Measurements from ENCODE around the gene KAT8.

Gene KAT8

DNA sequence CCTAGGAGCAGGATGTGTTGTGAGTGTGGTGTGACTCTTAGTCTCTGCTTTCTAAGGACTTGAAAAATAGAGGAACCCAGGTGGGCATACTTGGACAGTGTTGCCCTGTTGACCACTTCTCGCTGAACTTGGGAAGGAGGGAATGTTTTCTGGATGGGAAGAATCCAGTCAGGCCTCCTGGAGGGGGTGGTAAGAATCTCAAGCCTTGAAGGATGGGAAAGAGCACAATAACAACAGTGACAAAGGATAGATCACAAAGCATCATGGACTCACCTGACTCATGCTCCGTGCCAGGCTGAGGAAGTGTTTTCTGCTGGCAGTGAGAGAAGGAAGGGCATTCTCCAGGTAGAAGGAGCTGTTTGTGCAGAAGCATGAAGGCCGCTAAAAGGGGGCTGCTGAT lies 8.4 kb downstream of the KAT8 start:
- Histone ChIP-seq H3K9me3 (ENCODE audit: control insufficient read depth, insufficient read depth, low read depth, low read length) (no peaks in the 10 kb centered on the region), H3K27me3 (ENCODE audit: control insufficient read depth, insufficient read depth, low read length) (no peaks in the 10 kb centered on the region), H3K27ac (ENCODE audit: low read depth, low read length) (no peak overlapping the region), H3K36me3 (ENCODE audit: control insufficient read depth, insufficient read depth, low read length) (peaks cover 64% of the 10 kb centered on the region), H3K9ac (ENCODE audit: low read length) (no peak overlapping the region), H3K4me1 (ENCODE audit: control insufficient read depth, insufficient read depth, low read length) (peaks cover 5% of the 10 kb centered on the region; the same call in 1 of the 2 replicates), H3K4me3 (ENCODE audit: low read depth, low read length) (no peak overlapping the region)

DNA sequence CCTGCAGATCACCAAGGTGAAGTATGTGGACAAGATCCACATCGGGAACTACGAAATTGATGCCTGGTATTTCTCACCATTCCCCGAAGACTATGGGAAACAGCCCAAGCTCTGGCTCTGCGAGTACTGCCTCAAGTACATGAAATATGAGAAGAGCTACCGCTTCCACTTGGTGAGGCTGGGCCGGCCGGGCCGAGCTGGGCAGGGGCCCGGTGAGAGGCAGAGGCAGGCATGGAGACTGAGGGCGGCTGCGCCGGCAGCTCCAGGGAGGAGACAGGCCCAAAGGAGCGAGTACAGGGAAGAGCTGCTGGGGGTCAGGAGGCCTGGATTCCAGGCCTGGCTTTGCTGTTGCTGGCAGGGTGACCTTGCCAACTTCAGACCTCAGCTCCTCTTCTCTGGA lies 9.7 kb downstream of the KAT8 start:
- H3K27ac ChIP-seq (ENCODE audit: low read depth, low read length) = no peak overlapping the region
- peaks cover 64% of the 10 kb centered on the region for H3K36me3 ChIP-seq (ENCODE audit: control insufficient read depth, insufficient read depth, low read length)

GRCh38 chr16:31128711-31129567 lies 11.5 kb downstream of the KAT8 start:
- Histone ChIP-seq H3K9me3 (ENCODE audit: control insufficient read depth, insufficient read depth, low read depth, low read length) (no peaks in the 10 kb centered on the region), H3K27me3 (ENCODE audit: control insufficient read depth, insufficient read depth, low read length) (no peaks in the 10 kb centered on the region), H3K36me3 (ENCODE audit: control insufficient read depth, insufficient read depth, low read length) (peaks cover 61% of the 10 kb centered on the region), H3K9ac (ENCODE audit: low read length) (no peak overlapping the region), H3K4me3 (ENCODE audit: low read depth, low read length) (no peak overlapping the region), H3K27ac (ENCODE audit: low read depth, low read length) (no peak overlapping the region), H3K4me1 (ENCODE audit: control insufficient read depth, insufficient read depth, low read length) (peaks cover 22% of the 10 kb centered on the region)

More for the DNA sequence above, 9.7 kb downstream of the KAT8 start:
- Histone ChIP-seq H3K9ac (ENCODE audit: low read length) (peak overlapping the region; percentile 0), H3K27me3 (ENCODE audit: control insufficient read depth, insufficient read depth, low read length) (no peaks in the 10 kb centered on the region), H3K9me3 (ENCODE audit: control insufficient read depth, insufficient read depth, low read depth, low read length) (no peaks in the 10 kb centered on the region), H3K4me3 (ENCODE audit: low read depth, low read length) (no peak overlapping the region), H3K4me1 (ENCODE audit: control insufficient read depth, insufficient read depth, low read length) (peaks cover 14% of the 10 kb centered on the region; the same call in 1 of the 2 replicates)

- Histone ChIP-seq H3K4me3 (ENCODE audit: low read depth, low read length) (no peak overlapping the region), H3K27ac (ENCODE audit: low read depth, low read length) (no peak overlapping the region), H3K9me3 (ENCODE audit: control insufficient read depth, insufficient read depth, low read depth, low read length) (no peaks in the 10 kb centered on the region), H3K27me3 (ENCODE audit: control insufficient read depth, insufficient read depth, low read length) (no peaks in the 10 kb centered on the region), H3K4me1 (ENCODE audit: control insufficient read depth, insufficient read depth, low read length) (peaks cover 30% of the 10 kb centered on the region), H3K36me3 (ENCODE audit: control insufficient read depth, insufficient read depth, low read length) (peaks cover 56% of the 10 kb centered on the region), H3K9ac (ENCODE audit: low read length) (no peak overlapping the region)
These were observed 12.3 kb downstream of the KAT8 start for GRCh38 chr16:31129568-31130335.

DNA sequence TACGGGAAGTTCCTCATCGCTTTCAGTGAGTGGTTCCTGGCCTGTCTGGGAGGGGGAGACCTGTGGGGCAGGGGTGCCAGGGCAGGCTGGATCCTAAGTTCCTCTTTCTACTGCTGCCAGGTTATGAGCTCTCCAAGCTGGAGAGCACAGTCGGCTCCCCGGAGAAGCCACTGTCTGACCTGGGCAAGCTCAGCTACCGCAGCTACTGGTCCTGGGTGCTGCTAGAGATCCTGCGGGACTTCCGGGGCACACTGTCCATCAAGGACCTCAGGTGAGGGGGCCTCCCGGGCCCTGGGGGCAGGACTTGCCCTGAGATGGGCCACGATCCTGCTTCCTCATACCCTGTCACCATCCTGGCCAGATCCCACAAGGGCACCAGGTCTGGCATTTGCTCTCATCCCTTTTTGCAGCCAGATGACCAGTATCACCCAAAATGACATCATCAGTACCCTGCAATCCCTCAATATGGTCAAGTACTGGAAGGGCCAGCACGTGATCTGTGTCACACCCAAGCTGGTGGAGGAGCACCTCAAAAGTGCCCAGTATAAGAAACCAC lies 12.9 kb downstream of the KAT8 start:
- no peak overlapping the region for H3K9ac ChIP-seq (ENCODE audit: low read length)
- peaks cover 56% of the 10 kb centered on the region for H3K36me3 ChIP-seq (ENCODE audit: control insufficient read depth, insufficient read depth, low read length)
- H3K4me3 ChIP-seq (ENCODE audit: low read depth, low read length) = no peak overlapping the region
- no peaks in the 10 kb centered on the region for H3K27me3 ChIP-seq (ENCODE audit: control insufficient read depth, insufficient read depth, low read length)
- peaks cover 31% of the 10 kb centered on the region for H3K4me1 ChIP-seq (ENCODE audit: control insufficient read depth, insufficient read depth, low read length)
- H3K9me3 ChIP-seq (ENCODE audit: control insufficient read depth, insufficient read depth, low read depth, low read length) = no peaks in the 10 kb centered on the region
- 0 out of 2 replicates have a peak overlapping the region, but pooled peaks have one; percentile 5 for H3K27ac ChIP-seq (ENCODE audit: low read depth, low read length)

DNA sequence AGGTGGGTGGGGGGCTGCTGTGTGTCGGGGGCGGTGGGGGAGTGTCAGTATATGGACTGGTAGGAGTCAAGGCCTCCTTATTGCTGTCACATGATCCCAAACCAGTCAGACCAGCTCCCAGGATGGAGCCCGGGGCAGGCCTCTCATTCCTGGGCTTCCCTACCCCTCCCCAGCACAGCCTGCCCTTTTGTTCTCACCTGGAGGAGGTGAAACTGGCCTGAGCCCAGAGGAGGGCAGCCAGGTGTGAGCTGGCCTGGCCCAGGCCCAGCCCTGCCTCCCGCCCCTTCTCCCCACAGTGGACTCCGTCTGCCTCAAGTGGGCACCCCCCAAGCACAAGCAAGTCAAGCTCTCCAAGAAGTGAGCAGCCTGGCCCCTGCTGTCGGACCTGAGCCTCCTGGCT lies 13.4 kb downstream of the KAT8 start:
- peaks cover 34% of the 10 kb centered on the region for H3K4me1 ChIP-seq (ENCODE audit: control insufficient read depth, insufficient read depth, low read length)
- no peaks in the 10 kb centered on the region for H3K27me3 ChIP-seq (ENCODE audit: control insufficient read depth, insufficient read depth, low read length)
- H3K36me3 ChIP-seq (ENCODE audit: control insufficient read depth, insufficient read depth, low read length) = peaks cover 56% of the 10 kb centered on the region
- no peaks in the 10 kb centered on the region for H3K9me3 ChIP-seq (ENCODE audit: control insufficient read depth, insufficient read depth, low read depth, low read length)
- H3K27ac ChIP-seq (ENCODE audit: low read depth, low read length) = peak overlapping the region; percentile 30
- no peak overlapping the region for H3K4me3 ChIP-seq (ENCODE audit: low read depth, low read length)
- H3K9ac ChIP-seq (ENCODE audit: low read length) = no peak overlapping the region

DNA sequence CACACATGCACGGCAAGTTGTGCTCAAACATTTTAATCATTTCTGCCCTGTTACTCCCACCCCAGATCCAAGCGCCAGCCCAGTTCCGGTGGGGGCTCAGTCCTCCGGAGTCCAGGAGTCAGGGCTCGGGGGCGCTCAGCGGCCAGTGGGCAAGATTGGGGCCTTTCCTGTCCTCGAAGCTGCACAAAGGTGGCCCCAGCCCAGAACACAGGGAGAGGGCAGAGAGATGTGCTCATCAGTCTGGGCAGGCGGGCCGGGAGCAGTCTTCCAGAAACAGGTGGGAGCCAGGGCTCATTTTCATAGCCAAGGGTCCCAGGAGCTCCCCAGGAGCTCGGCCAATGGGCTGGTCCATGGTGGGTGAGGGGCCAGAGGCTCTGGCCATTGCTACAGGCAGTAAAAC lies 14.0 kb downstream of the KAT8 start:
- peaks cover 56% of the 10 kb centered on the region for H3K36me3 ChIP-seq (ENCODE audit: control insufficient read depth, insufficient read depth, low read length)

DNA sequence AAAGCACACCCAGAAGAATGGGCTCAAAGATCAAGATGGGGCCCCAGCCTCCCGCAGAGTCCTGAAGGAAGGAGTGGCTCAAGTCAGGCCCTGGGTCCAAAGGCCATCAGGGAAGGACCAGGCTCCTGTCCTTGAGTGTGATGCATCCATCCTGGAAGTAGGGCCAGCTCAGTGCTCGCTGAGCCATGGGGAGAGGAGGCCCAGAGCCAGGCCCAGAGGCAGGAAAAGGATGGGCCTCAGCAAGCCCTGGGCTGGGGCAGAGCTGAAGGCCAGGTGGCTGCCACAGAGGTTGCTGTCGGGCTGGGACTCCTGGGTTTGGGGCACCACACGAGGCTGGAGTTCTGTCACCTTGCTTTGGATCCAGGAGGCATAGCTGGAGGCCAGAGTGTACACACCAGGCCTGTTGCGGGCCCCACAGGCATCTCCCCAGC lies 14.4 kb downstream of the KAT8 start:
- Histone ChIP-seq H3K27ac (ENCODE audit: low read depth, low read length) (no peak overlapping the region), H3K4me1 (ENCODE audit: control insufficient read depth, insufficient read depth, low read length) (peaks cover 37% of the 10 kb centered on the region), H3K27me3 (ENCODE audit: control insufficient read depth, insufficient read depth, low read length) (no peaks in the 10 kb centered on the region), H3K36me3 (ENCODE audit: control insufficient read depth, insufficient read depth, low read length) (peaks cover 55% of the 10 kb centered on the region), H3K9ac (ENCODE audit: low read length) (no peak overlapping the region), H3K4me3 (ENCODE audit: low read depth, low read length) (no peak overlapping the region), H3K9me3 (ENCODE audit: control insufficient read depth, insufficient read depth, low read depth, low read length) (no peaks in the 10 kb centered on the region)

More for the DNA sequence above, 14.0 kb downstream of the KAT8 start:
- H3K9ac ChIP-seq (ENCODE audit: low read length) = no peak overlapping the region
- H3K27me3 ChIP-seq (ENCODE audit: control insufficient read depth, insufficient read depth, low read length) = no peaks in the 10 kb centered on the region
- peaks cover 37% of the 10 kb centered on the region for H3K4me1 ChIP-seq (ENCODE audit: control insufficient read depth, insufficient read depth, low read length)
- H3K9me3 ChIP-seq (ENCODE audit: control insufficient read depth, insufficient read depth, low read depth, low read length) = no peaks in the 10 kb centered on the region
- no peak overlapping the region for H3K4me3 ChIP-seq (ENCODE audit: low read depth, low read length)
- peak overlapping the region; percentile 30 for H3K27ac ChIP-seq (ENCODE audit: low read depth, low read length)

- H3K9me3 ChIP-seq (ENCODE audit: control insufficient read depth, insufficient read depth, low read depth, low read length) = no peaks in the 10 kb centered on the region
- H3K36me3 ChIP-seq (ENCODE audit: control insufficient read depth, insufficient read depth, low read length) = peaks cover 49% of the 10 kb centered on the region
- no peaks in the 10 kb centered on the region for H3K27me3 ChIP-seq (ENCODE audit: control insufficient read depth, insufficient read depth, low read length)
- H3K4me3 ChIP-seq (ENCODE audit: low read depth, low read length) = no peak overlapping the region
- no peak overlapping the region for H3K9ac ChIP-seq (ENCODE audit: low read length)
- H3K4me1 ChIP-seq (ENCODE audit: control insufficient read depth, insufficient read depth, low read length) = peaks cover 37% of the 10 kb centered on the region
- no peak overlapping the region for H3K27ac ChIP-seq (ENCODE audit: low read depth, low read length)
These were observed 15.0 kb downstream of the KAT8 start for GRCh38 chr16:31132303-31132979.

DNA sequence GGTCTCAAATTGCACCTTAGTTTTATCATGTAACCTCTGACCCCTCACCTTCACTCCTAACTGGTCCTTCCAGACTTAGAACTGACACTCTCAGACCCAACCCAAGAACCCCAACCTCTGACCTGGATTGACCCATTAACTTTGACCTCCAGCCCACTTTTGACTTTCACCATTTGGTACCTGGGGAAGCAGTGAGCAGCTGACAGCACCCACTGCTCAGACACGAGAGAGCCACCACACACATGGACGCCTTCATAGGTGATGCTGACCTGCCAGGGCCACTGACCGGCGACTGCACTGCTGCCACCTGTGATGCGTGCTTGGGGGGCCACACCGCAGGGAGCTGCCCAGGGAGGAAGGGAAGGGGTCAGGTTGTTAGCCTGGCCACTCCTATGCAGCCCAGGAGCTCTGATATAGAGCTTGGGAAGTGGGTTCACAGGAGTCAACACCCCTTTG lies 15.6 kb downstream of the KAT8 start:
- Histone ChIP-seq H3K9ac (ENCODE audit: low read length) (no peak overlapping the region), H3K4me3 (ENCODE audit: low read depth, low read length) (no peak overlapping the region), H3K4me1 (ENCODE audit: control insufficient read depth, insufficient read depth, low read length) (peaks cover 37% of the 10 kb centered on the region), H3K27ac (ENCODE audit: low read depth, low read length) (no peak overlapping the region), H3K36me3 (ENCODE audit: control insufficient read depth, insufficient read depth, low read length) (peaks cover 43% of the 10 kb centered on the region), H3K9me3 (ENCODE audit: control insufficient read depth, insufficient read depth, low read depth, low read length) (no peaks in the 10 kb centered on the region), H3K27me3 (ENCODE audit: control insufficient read depth, insufficient read depth, low read length) (no peaks in the 10 kb centered on the region)

All from HUES6 (cell line).